Stimulated activated CD4-positive, alpha-beta T cell treated with anti-CD3 and anti-CD28 coated beads, TNF-alpha, amount 100 ng/mL, for 24 hours (primary cell): Measurements from ENCODE around the gene MAP4K2.
"Not testable (repeated sequence)": the region's sequence is repeated elsewhere in the genome, so short reads cannot be mapped to it uniquely, and the experiment has no call there.

Experiments used
- DNase-seq, 3 experiments: peaks; one replicate each; pipeline ENCODE4 v3.0.0-alpha.2; 2020; ENCODE audit warnings: low read depth in 3 of 3

The MAP4K2 gene

DNA sequence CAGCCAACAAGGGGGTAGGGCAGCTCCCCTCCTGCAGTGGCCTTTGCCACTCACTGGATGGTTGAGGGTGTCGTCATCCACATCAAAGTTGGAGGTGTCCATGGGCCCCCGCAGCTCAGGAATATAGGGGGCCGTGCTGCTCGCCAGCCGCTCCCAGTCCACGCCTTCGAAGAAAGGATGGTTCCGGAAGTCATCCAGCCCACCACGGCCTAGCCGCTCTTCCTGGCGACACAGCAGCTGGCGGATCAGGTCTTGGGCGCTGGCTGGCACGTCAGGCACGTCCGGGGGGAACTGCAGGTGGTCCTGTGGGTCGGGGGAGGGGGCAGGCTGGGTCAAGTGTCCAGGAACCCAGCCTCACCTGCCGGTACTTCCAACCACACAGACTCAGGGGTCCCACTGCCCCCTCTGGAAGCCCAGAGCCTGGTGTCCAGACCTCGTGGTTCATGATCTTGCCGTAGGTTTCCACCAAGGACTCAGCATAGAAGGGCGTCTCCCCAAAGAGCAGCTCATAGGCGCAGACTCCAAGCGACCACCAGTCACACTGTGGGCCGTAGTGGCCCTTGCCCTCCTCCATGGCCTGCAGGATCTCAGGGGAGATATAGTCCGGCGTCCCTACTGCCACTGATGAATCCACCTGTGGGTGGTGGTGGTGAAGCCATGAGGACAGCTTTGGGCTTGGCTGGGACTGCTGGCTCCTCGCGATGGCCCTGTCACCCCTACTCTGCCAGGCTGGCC, 35.8 kb upstream of the MAP4K2 start:
- DNase-seq, result no peak

DNA sequence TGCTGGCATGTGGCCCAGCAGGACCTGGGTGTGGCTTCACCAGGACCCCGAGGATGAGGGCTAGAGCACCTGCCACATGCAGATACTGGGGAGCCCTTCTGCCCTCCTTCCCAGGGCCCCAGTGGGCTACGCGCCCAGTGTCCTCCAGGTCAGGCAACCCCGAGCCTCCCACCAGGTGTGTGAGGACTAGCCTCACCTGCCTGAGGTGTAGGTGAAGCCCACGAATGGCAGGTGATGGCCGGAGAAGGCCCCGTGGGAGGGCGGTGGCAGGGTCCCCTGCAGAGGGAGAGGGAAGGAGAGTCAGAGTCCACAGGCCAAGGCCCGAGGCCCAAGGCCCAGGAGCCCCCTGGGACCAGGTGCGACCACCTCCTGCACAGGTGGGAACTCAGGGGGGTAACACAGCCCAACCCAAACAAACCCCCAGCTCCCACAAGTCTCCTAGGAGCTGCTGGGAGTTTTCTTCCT, 34.9 kb upstream of the MAP4K2 start:
- DNase-seq, result no peak

DNA sequence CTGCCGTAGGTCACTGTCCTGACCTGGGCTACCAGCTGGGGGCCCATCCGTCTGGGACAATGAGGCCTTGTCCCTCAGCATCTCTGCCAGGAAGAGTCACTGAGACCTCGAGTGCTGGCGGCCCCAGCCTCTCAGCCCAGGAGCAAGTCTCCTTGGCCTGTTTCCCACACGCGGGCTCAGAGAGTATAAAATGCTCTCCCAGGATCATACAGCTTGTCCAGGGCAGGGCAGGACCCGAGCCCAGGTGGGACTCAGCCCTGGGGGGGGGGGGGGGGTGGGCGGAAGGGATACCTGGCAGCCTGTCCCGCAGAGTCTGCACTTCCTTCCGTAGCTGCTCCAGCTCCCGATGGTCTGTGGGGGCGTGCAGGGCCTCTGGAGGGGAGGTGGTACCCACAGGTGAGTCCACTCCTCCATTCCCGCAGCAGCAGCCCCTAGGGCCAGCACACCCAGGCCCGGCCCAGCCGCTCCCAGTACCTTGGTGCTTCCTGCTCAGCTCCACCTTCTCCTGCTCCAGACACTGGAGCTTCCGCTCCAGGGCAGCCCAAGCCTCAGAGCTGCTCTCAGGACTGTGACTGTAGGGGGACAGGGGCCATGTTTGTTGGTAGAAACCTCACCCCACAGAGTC, 33.5 kb upstream of the MAP4K2 start:
- no peak for DNase-seq

DNA sequence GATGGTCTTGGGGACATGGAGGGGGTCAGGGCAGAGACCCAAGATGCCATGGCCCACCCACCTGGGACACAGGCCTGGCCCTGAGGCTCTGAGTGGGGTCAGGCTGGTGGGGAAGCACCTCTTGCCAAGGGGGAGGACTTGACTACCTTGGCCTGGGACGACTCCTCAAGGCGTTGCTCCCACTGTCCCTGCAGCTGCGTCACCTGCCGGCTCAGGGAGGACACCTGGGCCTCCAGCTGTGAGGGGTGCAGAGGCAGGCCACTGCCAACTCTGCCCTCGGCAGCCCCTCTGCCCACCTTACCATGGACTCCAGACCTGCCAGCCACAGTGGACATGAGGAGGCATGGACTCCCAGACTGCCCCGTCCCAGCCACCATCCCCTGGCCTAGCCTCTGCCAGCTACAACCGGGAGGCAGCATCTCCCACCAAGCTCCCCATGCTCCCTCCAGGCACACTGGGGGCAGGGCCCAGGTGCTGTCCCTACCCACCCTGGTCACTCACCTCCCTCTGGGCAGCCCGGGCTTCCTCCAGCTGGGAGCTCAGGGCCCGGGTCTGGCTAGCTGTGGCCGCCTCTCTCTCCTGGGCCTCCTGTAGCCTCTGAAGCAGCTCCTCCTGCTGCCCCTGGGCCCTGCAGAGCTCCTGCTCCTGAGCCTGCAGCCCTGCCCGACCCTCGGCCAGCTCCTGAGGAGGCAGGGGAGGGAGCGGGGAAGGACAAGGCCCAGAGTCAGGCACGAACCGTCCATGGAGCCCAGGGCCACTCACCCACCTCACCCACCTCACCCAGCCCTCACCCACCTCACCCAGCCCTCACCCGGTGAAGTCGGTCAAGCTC, 32.8 kb upstream of the MAP4K2 start:
- no peak for DNase-seq

DNA sequence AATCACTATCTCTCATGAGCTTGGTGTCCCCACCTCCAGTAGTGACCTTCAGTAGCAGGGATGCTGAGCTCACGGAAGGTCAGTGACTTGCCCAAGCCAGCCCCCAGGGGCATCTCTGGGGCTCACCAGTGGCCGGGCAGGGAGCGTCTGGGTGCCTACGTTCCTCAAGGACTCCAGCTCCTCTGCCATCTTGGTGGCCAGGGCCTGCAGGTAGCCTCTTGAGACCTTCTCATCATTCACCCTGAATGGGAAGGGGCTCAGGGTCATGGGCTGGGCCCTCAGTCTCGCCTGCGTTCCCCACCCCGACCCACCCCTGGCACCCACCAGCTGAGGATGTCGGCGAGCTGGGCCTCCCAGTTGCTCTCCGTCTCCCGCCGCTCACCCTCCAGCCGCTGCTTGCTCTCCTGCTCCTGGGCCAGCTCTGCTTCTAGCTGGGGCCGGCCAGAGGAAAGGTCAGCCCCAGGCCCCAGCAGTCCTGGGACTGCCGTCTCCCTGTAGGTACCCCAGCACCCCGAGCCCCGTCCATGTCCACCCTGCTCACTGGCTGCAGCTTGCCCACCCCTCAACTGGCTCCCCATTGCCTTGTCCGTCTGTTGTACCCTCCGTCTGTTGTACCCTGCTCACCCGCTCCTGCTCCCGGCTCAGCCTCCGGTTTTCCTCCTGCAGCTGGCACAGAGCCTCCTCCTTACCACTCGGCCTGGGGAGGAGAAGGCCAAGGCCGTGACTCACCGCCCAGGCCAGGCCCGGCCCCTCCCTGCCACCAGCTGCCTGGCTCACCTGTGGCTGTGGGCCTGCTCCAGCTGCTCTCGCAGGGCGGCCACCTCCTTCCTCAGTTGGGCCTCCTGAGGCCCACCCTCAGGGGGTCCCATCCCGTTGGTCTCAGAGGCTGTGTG, 32.0 kb upstream of the MAP4K2 start:
- no peak for DNase-seq

DNA sequence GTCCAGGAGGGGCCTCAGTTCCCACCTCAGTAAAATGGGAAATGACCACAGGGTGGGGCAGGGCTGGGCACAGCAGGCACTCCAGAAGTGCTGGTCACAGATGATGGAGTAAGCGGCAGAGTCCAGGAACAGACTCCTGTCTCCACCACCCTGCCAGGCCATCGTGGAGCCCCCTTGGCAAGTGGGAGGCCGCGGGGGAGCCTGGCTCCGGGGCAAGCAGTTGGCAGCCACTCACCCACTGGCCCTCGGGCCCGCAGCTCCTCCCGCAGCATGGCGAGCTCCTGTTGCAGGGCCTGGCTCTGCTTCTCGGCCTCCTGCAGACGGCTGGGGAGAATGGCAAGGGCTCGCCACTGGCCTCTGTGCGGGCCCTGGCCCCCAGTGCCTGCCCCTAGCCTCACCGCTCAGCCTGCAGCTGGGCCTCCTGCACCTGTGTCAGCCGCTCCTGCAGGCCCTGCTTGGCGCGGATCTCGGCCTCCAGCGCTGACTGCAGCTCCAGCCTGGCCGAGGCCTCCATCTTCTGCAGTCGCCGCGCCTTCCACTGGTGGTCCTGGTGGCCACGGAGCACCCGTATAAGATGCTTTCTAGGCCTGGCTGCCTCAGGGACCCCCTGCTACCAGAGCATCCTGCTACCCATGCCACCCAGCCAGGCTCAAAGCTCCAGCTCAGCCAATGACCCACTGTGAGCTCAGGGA, 31.2 kb upstream of the MAP4K2 start:
- DNase-seq, result no peak

DNA sequence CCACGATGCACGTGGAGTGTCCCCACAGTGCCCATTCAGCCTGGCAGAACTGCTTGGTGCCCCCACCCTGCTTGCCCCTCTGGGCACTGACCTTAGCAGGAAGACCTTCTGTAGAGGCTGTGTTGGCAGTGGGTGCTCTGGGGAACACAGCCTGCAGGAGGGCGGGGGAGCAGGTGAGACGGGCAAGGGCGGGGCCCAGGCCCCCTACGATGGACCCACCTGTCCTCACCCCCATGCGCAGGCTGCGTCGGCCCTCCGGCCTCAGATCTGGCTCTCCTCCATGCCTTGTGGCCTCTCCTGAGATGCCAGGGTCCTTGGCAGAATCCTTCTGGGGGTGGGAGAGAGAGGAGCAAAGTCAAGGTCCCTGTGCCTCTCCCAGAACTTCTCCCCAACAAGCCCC, 30.5 kb upstream of the MAP4K2 start:
- no peak for DNase-seq

DNA sequence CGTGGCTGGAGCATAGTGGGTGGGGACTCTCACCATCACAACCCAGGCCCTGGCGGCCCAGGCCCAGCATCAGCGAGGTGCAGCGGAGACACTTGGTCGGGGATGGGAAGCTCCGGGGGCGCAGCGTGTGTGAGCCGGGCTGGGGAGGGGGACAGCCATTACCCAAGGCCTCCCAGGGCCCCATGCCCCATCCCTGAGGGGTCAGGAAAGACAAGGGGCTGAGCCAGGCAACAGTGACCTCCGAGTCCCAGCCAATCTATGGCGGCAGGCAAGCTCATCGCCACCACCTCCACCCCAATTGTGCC, 30.1 kb upstream of the MAP4K2 start:
- DNase-seq, result no peak

DNA sequence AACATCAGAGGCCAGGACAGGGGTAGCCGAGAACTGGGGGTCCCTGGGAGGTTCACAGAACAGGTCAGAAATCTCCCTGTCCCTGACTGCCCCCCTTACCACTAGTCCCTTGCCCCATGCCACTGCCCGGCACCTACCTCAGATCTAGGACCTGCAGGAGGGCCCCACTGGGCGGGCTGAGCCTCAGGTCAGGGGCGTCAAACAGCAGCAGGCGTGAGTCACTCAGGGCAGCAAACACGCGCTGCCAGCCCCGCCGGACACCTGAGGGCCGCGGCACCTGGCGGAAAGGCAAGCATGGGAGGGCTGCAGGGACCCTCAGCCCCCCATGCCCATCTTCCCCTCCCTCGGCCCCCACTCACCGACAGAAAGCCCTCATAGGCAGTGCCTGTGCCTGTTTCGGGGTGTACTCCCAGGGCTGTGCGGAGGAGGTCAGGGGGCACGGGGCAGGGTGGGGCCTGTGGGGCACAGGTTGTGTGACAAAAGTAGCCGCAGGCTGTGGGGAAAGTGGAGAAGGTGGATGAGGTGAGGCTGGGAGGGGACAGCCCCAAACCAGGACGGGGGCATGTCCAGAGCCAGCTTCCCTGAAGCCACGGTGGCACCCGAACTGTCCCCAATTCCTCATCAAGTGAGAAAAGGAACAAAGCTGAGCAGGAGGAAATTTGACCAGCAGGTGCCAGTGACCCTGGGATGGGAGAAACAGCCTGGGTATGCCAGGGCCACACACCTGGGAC, 29.6 kb upstream of the MAP4K2 start:
- DNase-seq, result no peak

DNA sequence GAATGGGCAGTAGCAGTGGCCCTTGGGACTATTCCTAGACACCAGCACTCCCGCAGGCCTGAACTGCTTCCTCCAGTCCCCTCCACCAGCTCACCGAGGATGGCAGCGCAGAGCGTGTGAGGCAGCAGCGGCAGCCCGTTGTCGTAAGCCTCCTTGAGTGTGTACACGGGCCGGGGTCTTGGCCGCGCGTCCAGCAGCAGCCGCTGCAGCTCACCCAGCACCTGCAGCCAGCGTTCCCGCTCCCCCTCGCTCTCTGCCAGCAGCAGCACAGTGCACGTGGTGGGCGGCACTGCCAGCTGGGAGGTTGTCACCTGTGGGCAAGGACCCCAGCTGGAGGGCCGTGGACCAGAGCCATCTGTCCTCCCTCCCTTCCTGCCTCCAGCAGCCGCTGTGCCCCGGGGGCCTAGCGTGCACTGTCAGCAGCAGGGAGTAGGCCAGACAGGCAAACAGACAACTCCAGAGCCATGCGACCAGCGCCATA, 28.4 kb upstream of the MAP4K2 start:
- no peak for DNase-seq

DNA sequence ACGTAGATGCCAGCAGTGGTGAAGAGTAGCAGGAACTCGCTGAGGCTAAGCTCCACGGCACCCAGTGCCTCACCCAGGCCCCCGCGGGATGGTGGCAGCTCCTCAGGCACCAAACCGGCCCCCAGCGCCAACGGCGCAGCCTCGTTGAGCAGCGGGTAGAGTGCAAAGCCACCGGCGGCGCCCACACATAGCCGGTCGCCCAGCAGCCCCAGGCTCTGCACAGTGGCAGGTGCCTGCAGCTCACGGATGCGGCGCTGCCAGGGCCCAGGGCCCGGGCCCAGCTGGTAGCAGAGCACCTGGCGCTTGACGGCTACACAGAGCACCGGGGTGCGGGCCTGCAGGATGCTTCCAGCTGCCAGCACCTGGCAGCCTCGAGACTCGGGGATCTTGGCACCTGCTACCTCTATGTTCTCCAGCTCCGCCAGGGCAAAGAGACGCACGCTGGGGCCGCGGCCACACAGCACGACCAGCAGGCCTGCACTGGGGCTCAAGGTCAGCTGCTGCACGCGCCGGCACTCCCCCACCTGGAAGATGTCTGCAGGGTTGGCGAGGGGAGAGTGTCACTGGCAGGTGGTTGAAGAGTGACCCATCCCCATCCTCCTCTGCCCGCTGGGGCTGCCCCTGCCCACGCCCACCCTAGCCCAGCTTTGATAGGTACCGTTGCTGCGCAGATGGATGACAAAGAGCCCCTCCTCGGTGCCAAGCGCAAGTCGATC, 26.7 kb upstream of the MAP4K2 start:
- DNase-seq, result no peak

DNA sequence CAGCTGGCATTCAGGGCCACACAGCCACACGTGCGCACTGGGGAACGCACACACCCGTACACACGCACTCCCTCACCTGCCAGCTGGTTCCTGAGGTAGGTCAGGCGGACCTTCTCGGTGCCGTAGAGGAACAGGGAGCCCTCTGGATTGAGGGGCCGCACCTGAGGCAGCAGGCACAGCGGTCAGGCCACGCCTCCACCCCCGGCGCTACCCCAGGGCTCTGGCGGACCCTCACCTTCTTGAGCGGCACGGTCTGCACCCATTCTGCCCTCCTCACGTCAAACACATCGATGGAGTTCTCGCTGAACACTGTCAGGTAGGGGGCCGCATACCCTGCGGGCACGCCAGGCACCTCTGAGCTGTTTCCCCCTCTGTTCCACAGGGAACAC, 24.4 kb upstream of the MAP4K2 start:
- no peak for DNase-seq

DNA sequence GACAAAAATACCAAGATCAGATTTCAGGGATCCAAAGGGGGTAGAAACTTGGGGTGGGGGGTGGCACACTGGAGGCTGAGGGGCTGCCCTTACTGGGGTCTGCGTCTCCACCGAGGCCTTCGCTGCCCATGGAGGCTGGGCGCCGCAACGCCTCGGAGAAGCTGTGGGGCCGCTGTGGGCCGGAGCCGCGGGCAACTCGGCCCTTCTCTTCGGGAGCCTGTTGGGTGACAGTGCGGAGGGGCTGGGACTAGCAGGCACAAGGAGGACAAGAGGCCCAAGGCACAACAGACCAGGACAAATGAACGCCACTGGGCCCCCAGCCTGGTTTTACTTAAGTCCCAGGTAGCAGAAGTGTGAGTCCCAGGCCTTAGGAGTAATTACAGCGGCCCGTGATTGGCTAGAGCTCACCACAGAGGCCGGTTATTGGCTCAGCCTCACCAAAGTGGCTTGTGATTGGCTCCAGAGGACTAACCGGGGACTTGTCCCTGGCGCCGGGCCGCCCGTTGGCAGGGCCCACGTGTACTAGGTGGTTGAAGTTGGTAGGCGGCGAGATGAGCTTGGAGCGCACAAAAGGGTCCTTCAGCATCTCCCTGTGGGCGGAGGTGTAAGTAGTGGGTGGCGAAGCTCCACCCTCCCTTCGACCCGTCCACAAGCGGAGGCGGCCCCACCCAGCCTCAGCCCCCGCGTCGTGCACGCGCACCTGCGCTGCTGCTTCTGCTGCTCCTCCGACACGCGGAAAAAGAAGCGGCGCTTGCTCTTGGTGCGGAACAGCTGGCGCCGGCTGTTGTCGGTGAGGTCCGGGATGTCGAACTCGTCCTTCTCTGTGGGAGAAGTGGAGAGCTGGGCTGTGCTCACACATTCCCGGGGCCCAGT, 23.8 kb upstream of the MAP4K2 start:
- no peak for DNase-seq

DNA sequence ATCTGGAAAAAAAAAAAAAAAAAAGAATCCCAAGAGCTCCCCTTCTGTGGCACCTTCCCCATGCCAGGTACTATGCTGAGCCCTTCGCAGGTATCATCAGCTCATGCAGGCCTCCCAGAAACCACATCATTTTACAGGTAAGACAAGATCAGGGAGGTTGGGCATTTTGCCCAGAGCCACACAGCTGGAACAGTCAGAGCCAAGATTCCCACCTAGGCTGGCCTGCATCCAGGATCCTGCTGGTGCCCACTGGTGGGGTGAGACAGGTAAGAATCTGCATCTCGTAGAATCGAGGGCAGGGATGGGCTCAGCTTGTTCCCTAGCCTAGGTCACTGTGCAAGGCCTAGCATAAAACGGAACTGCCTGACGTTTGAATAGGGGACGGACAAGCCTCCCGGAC, 23.0 kb upstream of the MAP4K2 start:
- no peak for DNase-seq

DNA sequence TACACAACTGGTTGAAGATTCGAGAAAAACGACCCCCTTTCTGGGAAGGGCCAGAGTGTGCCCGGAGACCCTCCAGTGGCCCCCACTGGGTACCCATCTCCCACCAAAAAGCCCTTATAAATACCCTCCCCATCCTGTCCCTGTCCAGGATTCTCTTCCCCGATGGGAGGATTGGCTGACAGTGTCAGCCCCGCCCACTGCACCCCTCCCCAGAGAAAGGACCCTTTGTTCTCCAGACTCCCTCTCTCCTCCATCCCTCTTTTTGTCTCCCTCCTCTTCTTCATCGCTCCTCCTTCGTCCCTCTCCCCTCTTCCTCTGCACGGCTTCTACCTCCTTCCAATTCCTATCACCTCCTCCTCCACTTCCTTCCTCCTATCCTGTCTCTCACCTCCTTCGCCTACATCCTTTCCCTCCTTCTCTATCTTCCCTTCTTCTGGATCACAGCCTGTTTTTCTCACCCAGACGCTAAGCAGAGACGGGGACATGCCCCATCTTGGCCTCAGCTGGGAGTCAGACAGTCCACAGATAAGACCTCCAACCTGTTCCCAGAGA, 20.6 kb upstream of the MAP4K2 start:
- no peak for DNase-seq

DNA sequence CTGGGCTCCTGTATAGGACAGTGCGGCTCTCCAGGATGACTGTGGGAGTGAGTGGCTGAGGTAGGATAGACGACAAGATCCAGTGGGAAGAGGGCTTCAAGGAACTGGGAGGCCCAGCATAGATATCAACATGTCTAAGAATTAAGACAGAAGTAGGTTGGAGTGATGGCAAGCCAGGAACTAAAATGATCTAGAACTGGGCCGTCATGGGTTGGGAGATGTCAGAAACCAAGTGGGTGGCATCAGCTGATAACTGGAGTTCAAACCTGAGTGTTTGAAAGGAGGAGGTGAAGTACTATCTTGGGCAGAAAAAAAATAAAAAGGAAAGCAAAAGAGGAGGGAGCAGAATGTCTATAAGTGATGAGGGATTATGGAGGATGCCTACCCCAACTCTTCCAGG, 14.5 kb upstream of the MAP4K2 start:
- DNase-seq, result no peak

DNA sequence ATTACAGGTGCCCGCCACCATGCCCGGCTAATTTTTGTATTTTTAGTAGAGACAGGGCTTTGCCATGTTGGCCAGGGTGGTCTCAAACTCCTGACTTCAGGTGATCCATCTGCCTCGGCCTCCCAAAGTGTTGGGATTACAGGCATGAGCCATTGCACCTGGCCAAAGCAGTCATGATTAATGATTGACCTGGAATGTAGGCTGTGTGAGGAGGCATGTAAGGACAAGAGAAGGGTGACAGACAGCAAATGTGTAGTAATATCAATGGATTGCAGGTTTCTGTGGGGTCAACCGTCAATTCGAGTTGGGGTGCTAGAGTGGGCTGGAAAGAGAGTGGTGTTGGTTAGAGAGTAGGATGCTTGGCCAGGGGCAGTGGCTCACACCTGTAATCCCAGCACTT, 12.4 kb upstream of the MAP4K2 start:
- not testable (repeated sequence) for DNase-seq

DNA sequence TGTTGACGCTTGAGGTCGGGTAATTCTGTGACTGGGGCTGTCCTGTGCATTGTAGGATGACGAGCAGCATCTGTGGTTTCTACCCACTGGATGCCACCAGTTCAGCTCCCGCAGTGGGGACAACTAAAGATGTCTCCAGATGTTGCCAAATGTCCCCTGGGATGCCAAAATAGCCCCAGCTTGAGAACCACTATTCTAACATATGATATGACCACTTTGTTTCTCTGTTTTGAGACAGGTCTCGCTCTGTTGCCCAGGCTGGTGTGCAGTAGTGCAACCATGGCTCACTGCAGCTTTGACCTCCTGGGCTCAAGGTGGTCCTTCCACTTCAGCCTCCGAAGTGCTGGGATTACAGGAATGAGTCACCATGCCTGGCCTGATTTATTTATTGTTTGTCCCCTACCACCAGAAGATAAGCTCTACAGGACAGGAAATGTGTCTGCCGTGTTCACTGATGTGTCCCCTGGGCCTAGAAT, 11.7 kb upstream of the MAP4K2 start:
- no peak for DNase-seq
